Measurements from ENCODE around the gene BRIP1.

BRIP1 gene

DNA sequence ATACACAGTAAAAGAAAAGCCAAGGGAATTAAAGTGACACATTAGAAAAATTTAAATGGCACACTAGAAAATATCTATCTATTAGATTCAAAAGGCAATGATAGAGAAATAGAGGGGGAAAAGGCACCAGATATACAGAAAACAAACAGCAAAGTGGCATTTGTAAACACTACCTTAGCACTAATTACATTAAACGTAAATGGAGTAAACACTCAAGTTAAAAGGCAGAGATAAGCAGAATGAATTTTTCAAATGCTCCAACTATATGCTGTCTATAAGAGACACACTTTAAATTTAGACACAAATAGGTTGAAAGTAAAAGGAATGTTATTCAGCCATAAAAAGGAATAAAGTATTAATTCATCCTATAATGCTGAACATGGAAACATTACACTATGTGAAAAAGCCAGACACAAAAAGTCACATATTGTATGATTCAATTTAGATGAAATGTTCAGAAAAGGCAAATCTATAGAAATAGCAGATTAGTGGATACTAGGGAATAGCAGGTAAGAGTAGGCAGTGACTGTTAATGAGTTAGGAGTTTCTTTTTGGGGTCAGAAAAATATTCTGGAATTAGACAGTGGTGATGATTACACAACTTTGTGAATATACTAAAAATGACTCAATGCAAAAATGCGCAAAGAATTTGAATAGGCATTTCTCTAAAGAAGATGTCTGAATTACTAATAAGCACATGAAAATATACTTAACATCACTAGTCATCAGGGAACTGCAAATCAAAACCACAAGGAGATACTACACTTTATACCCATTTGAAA, 92.4 kb downstream of the BRIP1 start:
- DNase-seq (ENCODE audit: extremely low read depth, insufficient read length): no peak
- no peaks in the 10 kb centered on the region; the same call in 1 of the 2 replicates for H3K36me3 ChIP-seq (ENCODE audit: control insufficient read depth, insufficient read depth, low read length)
- H3K4me3 ChIP-seq (replicated peaks; ENCODE audit: low read depth, low read length): no peak overlapping the region
- no peaks in the 10 kb centered on the region for H3K27me3 ChIP-seq (replicated peaks; ENCODE audit: control insufficient read depth, insufficient read depth, low read length)
- TF ChIP-seq, protein P1, sequence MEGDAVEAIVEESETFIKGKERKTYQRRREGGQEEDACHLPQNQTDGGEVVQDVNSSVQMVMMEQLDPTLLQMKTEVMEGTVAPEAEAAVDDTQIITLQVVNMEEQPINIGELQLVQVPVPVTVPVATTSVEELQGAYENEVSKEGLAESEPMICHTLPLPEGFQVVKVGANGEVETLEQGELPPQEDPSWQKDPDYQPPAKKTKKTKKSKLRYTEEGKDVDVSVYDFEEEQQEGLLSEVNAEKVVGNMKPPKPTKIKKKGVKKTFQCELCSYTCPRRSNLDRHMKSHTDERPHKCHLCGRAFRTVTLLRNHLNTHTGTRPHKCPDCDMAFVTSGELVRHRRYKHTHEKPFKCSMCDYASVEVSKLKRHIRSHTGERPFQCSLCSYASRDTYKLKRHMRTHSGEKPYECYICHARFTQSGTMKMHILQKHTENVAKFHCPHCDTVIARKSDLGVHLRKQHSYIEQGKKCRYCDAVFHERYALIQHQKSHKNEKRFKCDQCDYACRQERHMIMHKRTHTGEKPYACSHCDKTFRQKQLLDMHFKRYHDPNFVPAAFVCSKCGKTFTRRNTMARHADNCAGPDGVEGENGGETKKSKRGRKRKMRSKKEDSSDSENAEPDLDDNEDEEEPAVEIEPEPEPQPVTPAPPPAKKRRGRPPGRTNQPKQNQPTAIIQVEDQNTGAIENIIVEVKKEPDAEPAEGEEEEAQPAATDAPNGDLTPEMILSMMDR (IDR thresholded peaks at IDR 0.05; ENCODE audit: insufficient read depth, low read length, poor library complexity, severe bottlenecking): no peak

DNA sequence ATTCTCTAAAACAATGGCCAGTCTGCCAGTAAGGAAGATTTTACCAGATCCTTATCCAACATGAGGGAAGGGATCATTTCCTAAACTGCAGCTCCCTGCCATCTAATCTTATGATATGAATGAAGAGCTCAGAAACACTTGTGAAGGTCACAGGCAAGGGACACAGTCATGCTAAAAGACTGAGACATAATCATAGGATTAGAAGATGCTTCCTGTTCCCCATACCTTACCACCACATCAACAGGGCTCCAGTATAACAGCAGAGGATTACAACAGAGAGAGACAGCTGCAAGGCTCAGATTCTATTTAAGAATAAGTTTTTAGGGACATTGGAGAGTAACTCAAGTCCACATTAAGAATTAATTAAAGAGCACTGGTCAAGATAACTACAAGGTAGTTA, 93.3 kb downstream of the BRIP1 start:
- H3K36me3 ChIP-seq (ENCODE audit: control insufficient read depth, insufficient read depth, low read length): no peaks in the 10 kb centered on the region
- no peak overlapping the region for H3K4me3 ChIP-seq (replicated peaks; ENCODE audit: low read depth, low read length)
- no peaks in the 10 kb centered on the region for H3K27me3 ChIP-seq (replicated peaks; ENCODE audit: control insufficient read depth, insufficient read depth, low read length)
- TF ChIP-seq, protein P1 (IDR thresholded peaks at IDR 0.05; ENCODE audit: insufficient read depth, low read length, poor library complexity, severe bottlenecking): no peak
- no peak for DNase-seq (ENCODE audit: extremely low read depth, insufficient read length)

DNA sequence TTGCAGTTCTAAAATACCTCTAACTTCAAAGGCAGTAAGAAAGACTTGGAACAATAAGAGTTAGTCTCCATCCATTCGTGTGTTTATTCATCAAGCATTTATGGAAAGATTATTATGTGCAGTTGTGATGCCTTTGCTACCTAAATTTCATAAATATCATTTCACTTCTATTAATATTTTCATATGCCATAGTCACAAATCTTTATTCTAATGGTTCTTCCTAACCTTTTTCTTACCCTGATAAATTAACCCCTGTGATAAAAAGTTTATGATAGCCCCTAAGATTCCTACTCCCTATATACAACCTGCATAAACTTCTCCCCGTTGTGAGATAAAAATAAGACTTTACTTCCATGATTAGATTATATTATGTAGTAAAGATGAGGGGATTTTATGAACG, 94.9 kb downstream of the BRIP1 start:
- H3K4me3 ChIP-seq (replicated peaks; ENCODE audit: low read depth, low read length): no peak overlapping the region
- DNase-seq (ENCODE audit: extremely low read depth, insufficient read length): no peak
- TF ChIP-seq, protein P1 (IDR thresholded peaks at IDR 0.05; ENCODE audit: insufficient read depth, low read length, poor library complexity, severe bottlenecking): no peak
- no peaks in the 10 kb centered on the region for H3K27me3 ChIP-seq (replicated peaks; ENCODE audit: control insufficient read depth, insufficient read depth, low read length)
- no peaks in the 10 kb centered on the region for H3K36me3 ChIP-seq (ENCODE audit: control insufficient read depth, insufficient read depth, low read length)

DNA sequence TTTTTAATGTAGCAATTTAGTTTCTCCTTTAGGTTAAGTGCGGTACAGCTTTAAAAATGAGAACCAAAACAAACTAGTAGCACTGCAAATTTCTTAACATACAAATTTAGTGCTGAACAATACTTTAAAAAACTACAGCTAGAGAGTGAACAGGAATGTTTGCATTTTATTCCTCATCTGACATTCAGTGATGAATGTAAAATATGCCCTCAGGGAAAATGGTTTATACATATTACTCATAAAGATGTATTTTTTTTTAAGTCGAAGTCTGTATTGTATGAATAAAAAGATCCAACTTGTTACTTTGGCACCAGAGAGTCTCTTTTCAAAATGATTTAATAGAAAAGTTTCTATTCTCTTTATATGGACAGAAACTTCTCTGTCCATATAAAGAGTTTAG, 96.8 kb downstream of the BRIP1 start:
- no peak overlapping the region for H3K4me3 ChIP-seq (replicated peaks; ENCODE audit: low read depth, low read length)
- TF ChIP-seq, protein P1 (IDR thresholded peaks at IDR 0.05; ENCODE audit: insufficient read depth, low read length, poor library complexity, severe bottlenecking): no peak
- H3K36me3 ChIP-seq (ENCODE audit: control insufficient read depth, insufficient read depth, low read length): no peaks in the 10 kb centered on the region
- H3K27me3 ChIP-seq (replicated peaks; ENCODE audit: control insufficient read depth, insufficient read depth, low read length): no peaks in the 10 kb centered on the region
- no peak for DNase-seq (ENCODE audit: extremely low read depth, insufficient read length)

DNA sequence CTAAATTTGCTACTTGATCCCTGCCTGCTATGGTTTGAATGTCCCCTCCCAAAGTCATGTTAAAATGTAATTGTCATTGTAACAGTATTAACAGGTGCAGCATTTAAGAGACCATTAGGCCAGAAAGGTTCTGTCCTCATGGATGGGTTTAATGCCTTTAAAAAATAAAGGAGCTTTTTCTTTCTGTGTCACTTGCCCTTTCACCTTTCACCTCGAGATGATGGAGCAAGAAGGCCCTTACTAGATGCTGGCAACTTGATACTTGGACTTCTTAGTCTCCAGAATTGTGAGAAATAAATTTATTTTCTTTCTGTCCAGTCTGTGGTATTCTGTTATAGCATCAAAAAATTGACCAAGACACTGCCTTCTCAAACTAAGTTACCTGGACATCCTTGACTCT, 98.5 kb downstream of the BRIP1 start:
- TF ChIP-seq, protein P1 (IDR thresholded peaks at IDR 0.05; ENCODE audit: insufficient read depth, low read length, poor library complexity, severe bottlenecking): no peak
- Histone ChIP-seq H3K36me3 (ENCODE audit: control insufficient read depth, insufficient read depth, low read length) (no peaks in the 10 kb centered on the region), H3K27me3 (replicated peaks; ENCODE audit: control insufficient read depth, insufficient read depth, low read length) (no peaks in the 10 kb centered on the region), H3K4me3 (replicated peaks; ENCODE audit: low read depth, low read length) (no peak overlapping the region)
- no peak for DNase-seq (ENCODE audit: extremely low read depth, insufficient read length)

All from GM06990 (cell line).